Lower lobe of right lung (tissue), 2 donors: Measurements from ENCODE around the gene AMBN. TPM values are rescaled to one million over a fixed set of nuclear protein-coding genes. Genes with fewer than 3 reads are reported as not detected.

ENCODE experiments used
- ATAC-seq, 2 donors: fragments of 200-7000 bp; cut with Tn5 transposase; one replicate each; pipeline ENCODE4 v1.9.1; 2020 to 2022; ENCODE audit warnings: mild to moderate bottlenecking in 2 of 2, moderate library complexity in 2 of 2
- DNase-seq: peaks from one replicate; pipeline ENCODE4 v3.0.0-alpha.2; 2020
- H3K27ac ChIP-seq: fragments of 200-600 bp; one replicate; pipeline ENCODE4 v1.8.0; 2022
- H3K27me3 ChIP-seq: fragments of 200-600 bp; one replicate; pipeline ENCODE4 v1.8.0; 2022; ENCODE audit warnings: low read depth
- H3K36me3 ChIP-seq: fragments of 200-600 bp; one replicate; pipeline ENCODE4 v1.8.0; 2022; ENCODE audit warnings: mild to moderate bottlenecking
- H3K4me1 ChIP-seq: fragments of 200-600 bp; one replicate; pipeline ENCODE4 v1.8.0; 2022
- H3K4me3 ChIP-seq: fragments of 200-600 bp; one replicate; pipeline ENCODE4 v1.8.0; 2022; ENCODE audit warnings: mild to moderate bottlenecking
- H3K9me3 ChIP-seq: fragments of 200-600 bp; one replicate; pipeline ENCODE4 v1.8.0; 2022
- intact Hi-C: fragments of 100-400 bp; cut with DNase I; formaldehyde crosslinking; loops from one replicate; pipeline ENCODE4 v1.11.0; 2022
- total RNA-seq: library from RNA; stranded (reverse); fragmentation: NEBNext Ultra II Directional; extraction: Animal tissue kit (Norgen Biotek cat#: 25700); gene quantifications from one replicate; pipeline ENCODE4 v1.2.1, GENCODE V29; 2021
- TF ChIP-seq, protein P1 (sequence below): fragments of 200-600 bp; IDR thresholded peaks from one replicate; pipeline ENCODE4 v1.8.0; 2022; ENCODE audit warnings: antibody characterized with exemption, mild to moderate bottlenecking
- donor health status: DM: no; HTN: yes; CAD: no; lungs with severe emphysema.

AMBN gene
- total RNA-seq, 1 donor from 2014 or later = not detected

DNA sequence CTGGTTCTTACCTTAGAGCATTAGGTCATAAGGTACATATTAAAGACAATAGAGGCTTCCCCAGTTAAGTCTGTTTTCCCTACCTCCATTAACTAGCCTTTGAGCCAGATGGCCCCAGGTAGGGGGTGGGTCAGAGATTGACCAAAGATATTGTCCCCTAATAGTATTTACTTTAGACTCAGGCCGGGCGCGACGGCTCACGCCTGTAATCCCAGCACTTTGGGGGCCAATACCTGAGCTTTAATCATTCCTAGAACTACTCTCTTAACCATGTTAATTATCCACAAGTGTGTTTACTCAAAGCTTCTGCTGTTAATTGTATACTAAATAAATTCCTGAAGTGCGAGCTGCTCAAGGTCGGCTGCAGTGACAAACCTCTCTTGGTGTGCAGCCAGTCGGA is 28.0 kb upstream of the AMBN start:
- peaks cover under 1% of the 10 kb centered on the region for H3K4me1 ChIP-seq
- DNase-seq = no peak
- ATAC-seq = no peak
- no peak overlapping the region for H3K27ac ChIP-seq
- intact Hi-C loops = no loop called here
- TF ChIP-seq, protein P1, sequence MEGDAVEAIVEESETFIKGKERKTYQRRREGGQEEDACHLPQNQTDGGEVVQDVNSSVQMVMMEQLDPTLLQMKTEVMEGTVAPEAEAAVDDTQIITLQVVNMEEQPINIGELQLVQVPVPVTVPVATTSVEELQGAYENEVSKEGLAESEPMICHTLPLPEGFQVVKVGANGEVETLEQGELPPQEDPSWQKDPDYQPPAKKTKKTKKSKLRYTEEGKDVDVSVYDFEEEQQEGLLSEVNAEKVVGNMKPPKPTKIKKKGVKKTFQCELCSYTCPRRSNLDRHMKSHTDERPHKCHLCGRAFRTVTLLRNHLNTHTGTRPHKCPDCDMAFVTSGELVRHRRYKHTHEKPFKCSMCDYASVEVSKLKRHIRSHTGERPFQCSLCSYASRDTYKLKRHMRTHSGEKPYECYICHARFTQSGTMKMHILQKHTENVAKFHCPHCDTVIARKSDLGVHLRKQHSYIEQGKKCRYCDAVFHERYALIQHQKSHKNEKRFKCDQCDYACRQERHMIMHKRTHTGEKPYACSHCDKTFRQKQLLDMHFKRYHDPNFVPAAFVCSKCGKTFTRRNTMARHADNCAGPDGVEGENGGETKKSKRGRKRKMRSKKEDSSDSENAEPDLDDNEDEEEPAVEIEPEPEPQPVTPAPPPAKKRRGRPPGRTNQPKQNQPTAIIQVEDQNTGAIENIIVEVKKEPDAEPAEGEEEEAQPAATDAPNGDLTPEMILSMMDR = no peak
- no peak overlapping the region for H3K4me3 ChIP-seq
- no peaks in the 10 kb centered on the region for H3K36me3 ChIP-seq
- H3K27me3 ChIP-seq = no peaks in the 10 kb centered on the region
- no peaks in the 10 kb centered on the region for H3K9me3 ChIP-seq

DNA sequence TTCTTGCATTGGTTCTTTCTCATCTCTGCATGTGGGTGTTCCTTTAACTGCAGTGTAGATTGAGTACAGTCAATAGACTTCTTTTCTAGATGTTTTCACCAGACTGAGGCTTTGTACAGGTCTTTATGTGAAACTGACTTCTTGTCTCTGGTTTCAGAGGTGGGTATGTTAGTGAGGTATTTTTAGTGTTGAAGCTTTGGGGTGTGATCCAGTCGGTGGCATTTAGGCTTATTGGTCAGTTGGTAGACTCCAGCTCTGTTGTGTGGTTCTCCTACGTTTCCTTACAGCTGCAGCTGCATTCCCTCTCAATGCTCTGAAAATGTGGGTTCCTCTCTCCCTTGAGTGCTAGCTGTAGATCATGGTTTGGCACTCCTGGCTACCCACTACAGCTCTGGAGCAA is 21.3 kb upstream of the AMBN start:
- TF ChIP-seq, protein P1 = no peak
- no peak overlapping the region for H3K27ac ChIP-seq
- no peaks in the 10 kb centered on the region for H3K9me3 ChIP-seq
- DNase-seq = no peak
- no peaks in the 10 kb centered on the region for H3K27me3 ChIP-seq
- no peaks in the 10 kb centered on the region for H3K36me3 ChIP-seq
- no peaks in the 10 kb centered on the region for H3K4me1 ChIP-seq
- intact Hi-C loops = no loop called here
- H3K4me3 ChIP-seq = no peak overlapping the region
- ATAC-seq = no peak

DNA sequence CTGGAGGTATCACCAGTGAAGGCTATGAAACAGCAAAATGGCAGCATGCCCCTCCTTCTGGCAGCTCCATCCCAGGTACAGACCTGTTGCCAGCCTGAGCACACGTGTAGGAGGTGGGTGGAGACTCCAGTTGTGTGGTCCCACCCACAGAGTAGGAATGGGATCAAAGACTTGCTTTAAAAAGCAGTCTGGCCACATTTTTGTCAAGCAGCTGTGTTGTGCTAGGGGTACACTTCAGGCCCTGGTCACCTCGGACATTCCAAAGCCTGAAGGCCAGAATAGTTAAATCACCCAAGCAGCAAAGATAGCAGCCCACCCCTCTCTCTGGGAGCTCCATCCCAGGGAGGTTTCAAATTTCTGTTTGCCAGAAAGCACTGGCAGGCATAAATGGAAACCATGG is 20.3 kb upstream of the AMBN start:
- no peak overlapping the region for H3K27ac ChIP-seq
- H3K27me3 ChIP-seq = no peaks in the 10 kb centered on the region
- H3K36me3 ChIP-seq = no peaks in the 10 kb centered on the region
- TF ChIP-seq, protein P1 = no peak
- DNase-seq (no peak), ATAC-seq (no peak)
- intact Hi-C loops = no loop called here
- H3K4me3 ChIP-seq = no peak overlapping the region
- no peaks in the 10 kb centered on the region for H3K9me3 ChIP-seq
- no peaks in the 10 kb centered on the region for H3K4me1 ChIP-seq

DNA sequence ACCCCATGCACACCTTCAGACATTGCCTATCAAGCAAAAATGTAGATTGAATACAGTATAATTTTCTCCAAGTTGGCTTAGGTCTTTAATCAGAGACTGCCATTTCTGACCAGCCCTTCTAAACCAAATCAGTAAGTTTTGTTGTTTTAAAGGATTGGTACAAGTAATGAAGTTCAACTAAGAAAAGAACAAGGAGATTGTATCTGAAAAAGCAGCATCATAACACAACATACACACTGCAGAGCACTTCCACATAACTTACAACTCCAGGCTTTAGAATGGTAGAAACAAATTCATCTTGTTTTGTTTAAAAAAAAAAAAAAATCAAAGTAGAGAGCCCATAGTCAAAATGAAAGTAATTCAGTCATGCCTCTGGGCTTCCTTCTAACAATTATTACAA is 16.1 kb upstream of the AMBN start:
- intact Hi-C loops = no loop called here
- ATAC-seq = no peak

DNA sequence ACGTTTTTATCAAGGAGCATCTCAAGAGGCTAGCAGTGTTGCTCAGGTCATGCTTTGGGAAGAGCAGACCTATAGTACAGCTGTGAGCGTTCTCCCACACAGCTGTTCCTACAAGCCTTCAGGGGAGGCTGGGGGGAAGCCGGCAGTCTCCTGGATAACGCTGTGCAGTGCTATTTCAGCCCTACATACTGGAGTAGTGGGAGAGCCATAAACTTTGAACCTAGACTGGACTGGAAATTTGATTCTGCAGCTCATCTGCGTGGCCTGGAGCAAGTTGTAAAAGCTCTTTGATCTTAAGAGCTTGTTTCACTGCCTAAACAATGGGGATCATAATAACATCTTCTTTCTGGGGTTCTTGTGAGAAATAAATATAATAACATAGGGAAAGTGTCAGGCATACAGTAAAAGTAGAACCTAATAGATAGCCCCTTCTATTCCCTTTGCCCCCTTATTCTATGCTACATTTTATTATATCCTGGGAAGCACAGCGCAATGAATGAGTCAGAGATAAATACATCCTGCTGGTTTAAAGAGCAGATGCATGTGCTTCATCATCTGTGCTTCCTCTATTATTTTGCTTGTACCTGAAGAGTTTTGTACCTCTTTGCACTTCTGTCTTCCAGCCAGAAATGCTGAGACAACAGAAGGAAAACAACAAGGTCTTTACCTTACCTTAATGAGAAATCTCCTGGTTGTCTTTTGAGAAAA is 14.7 kb upstream of the AMBN start:
- no peaks in the 10 kb centered on the region for H3K27me3 ChIP-seq
- no peaks in the 10 kb centered on the region for H3K9me3 ChIP-seq
- TF ChIP-seq, protein P1 = no peak
- no peaks in the 10 kb centered on the region for H3K36me3 ChIP-seq
- DNase-seq (no peak), ATAC-seq (no peak)
- H3K4me1 ChIP-seq = no peaks in the 10 kb centered on the region
- intact Hi-C loops = no loop called here
- H3K27ac ChIP-seq = no peak overlapping the region
- no peak overlapping the region for H3K4me3 ChIP-seq

More for the DNA sequence above, 16.1 kb upstream of the AMBN start:
- Histone ChIP-seq H3K9me3 (no peaks in the 10 kb centered on the region), H3K36me3 (no peaks in the 10 kb centered on the region), H3K27ac (no peak overlapping the region), H3K4me3 (no peak overlapping the region), H3K4me1 (no peaks in the 10 kb centered on the region), H3K27me3 (no peaks in the 10 kb centered on the region)
- TF ChIP-seq, protein P1 = no peak
- DNase-seq = no peak
